Activated naive CD4-positive, alpha-beta T cell treated with anti-CD3 and anti-CD28 coated beads, Interleukin-2, amount 10 ng/mL, durations not matched to agents 7 days and 5 days (primary cell): ENCODE results near the gene MYH11.

Source experiments
- CTCF ChIA-PET: fragments of 350-600 bp; sonication (Branson Sonifier 250); formaldehyde crosslinking; loops from one replicate; lab custom pipeline; 2021; ENCODE audit warnings: antibody characterized with exemption; lab: Charles Lee
- DNase-seq: peaks from one replicate; pipeline ENCODE4 v3.0.0-alpha.2; 2020
- H3K27ac Mint-ChIP-seq: one replicate; pipeline ENCODE4 v1.8.0; 2021; ENCODE audit warnings: mild to moderate bottlenecking, moderate library complexity, mixed read lengths
- H3K27me3 Mint-ChIP-seq: one replicate; pipeline ENCODE4 v1.8.0; 2021; ENCODE audit warnings: mild to moderate bottlenecking, mixed read lengths
- H3K36me3 Mint-ChIP-seq: one replicate; pipeline ENCODE4 v1.8.0; 2021; ENCODE audit warnings: mixed read lengths
- H3K4me1 Mint-ChIP-seq: one replicate; pipeline ENCODE4 v1.8.0; 2021; ENCODE audit warnings: mixed read lengths
- H3K4me3 Mint-ChIP-seq: one replicate; pipeline ENCODE4 v1.8.0; 2021; ENCODE audit warnings: mild to moderate bottlenecking, moderate library complexity, mixed read lengths
- H3K9me3 Mint-ChIP-seq: one replicate; pipeline ENCODE4 v1.8.0; 2021; ENCODE audit warnings: mixed read lengths

The MYH11 gene

DNA sequence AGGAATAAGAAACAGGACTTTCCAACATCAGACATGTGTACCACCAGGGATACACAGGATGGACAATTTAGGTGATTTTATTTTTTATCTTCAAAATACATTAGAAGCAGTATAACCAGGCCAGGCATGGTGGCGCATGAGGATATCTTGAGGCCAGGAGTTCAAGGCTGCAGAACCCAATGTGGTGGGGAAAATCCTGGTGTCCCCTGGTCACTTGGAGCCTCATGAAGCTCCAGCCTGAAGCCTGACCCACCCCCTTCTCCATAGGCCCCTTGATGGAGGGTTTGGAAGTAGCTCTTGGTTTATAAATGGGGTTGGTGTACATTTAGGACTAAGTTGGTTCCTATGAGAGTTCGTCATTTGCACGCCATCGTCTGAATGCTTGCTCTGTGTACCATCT, 88.6 kb downstream of the MYH11 start:
- CTCF ChIA-PET, result no interaction called here
- Mint-ChIP-seq H3K36me3 (no peaks in the 10 kb centered on the region), H3K4me3 (no peak overlapping the region), H3K4me1 (no peaks in the 10 kb centered on the region), H3K27me3 (no peaks in the 10 kb centered on the region), H3K9me3 (no peaks in the 10 kb centered on the region), H3K27ac (no peak overlapping the region)
- no peak for DNase-seq

DNA sequence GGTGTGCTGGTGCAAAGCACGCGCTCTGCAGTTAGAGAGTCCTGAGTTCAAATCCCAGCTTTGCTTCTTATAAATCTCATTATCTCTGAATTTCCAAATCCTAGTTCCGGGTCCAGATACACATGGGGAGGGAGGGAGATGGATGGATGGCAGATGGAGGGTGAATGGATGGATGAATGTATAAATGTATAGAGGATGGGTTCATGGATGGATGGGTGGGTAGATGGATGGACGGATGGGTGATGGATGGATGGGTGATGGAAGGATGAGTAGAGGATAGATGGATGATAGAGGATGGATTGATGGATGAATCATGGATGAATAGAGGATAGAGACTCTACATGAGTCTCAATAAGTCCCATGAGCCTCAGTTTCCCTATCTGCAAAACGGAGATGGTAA, 89.9 kb downstream of the MYH11 start:
- Mint-ChIP-seq H3K27ac (no peak overlapping the region), H3K4me1 (no peaks in the 10 kb centered on the region), H3K36me3 (no peaks in the 10 kb centered on the region), H3K9me3 (no peaks in the 10 kb centered on the region), H3K27me3 (no peaks in the 10 kb centered on the region), H3K4me3 (no peak overlapping the region)
- DNase-seq, result no peak
- CTCF ChIA-PET, result interaction anchor here (0.6 to 2.1 kb wide), 4 partner anchors 55 to 420 kb away, joined by 3 to 11 read pairs (median 8); no protein-coding TSS in a partner anchor

DNA sequence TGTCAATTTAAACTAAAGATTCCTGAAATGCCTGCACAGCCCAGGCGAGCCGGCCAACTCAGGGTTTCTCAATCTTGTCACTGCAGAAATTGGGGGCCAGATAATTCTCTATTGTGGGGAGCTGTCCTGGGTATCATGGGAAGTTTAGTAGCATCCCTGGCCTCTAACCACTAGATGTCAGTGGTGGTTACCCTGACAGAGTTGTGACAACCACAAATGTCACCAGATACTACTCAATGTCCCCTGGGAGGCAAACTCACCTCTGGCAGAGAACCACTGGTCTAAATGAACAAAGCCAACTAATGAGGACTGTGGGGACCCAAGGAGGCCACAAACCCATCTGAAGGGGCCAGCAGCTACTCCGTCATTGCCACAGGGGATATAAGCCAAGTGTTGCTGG, 90.9 kb downstream of the MYH11 start:
- DNase-seq, result peak; percentile 54
- Mint-ChIP-seq H3K27ac (no peak overlapping the region), H3K9me3 (no peaks in the 10 kb centered on the region), H3K27me3 (no peaks in the 10 kb centered on the region), H3K4me3 (no peak overlapping the region), H3K4me1 (no peaks in the 10 kb centered on the region), H3K36me3 (no peaks in the 10 kb centered on the region)
- CTCF ChIA-PET, result interaction anchor here (0.7 to 2.1 kb wide), 9 partner anchors 7 to 425 kb away, joined by 3 to 11 read pairs (median 4); no protein-coding TSS in a partner anchor

DNA sequence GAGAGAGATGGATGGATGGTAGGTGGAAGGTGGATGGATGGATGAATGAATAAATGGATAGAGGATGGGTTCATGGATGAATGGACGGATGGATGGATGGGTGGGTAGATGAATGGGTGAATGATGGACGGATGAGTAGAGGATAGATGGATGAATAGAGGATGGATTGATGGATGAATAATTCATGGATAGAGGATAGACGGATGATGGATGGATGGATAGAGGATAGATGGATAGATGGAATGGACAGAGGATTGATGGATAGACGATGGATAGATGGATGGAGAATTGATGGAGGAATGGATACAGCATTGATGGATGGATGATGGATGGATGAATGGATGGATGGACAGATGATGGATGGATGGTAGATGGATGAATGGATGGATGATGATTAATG, 91.7 kb downstream of the MYH11 start:
- Mint-ChIP-seq H3K4me3 (no peak overlapping the region), H3K4me1 (no peaks in the 10 kb centered on the region), H3K27ac (no peak overlapping the region), H3K9me3 (no peaks in the 10 kb centered on the region), H3K27me3 (no peaks in the 10 kb centered on the region), H3K36me3 (no peaks in the 10 kb centered on the region)
- no peak for DNase-seq
- CTCF ChIA-PET, result interaction anchor here (0.8 to 2.1 kb wide), 9 partner anchors 8 to 425 kb away, joined by 3 to 11 read pairs (median 4); no protein-coding TSS in a partner anchor

DNA sequence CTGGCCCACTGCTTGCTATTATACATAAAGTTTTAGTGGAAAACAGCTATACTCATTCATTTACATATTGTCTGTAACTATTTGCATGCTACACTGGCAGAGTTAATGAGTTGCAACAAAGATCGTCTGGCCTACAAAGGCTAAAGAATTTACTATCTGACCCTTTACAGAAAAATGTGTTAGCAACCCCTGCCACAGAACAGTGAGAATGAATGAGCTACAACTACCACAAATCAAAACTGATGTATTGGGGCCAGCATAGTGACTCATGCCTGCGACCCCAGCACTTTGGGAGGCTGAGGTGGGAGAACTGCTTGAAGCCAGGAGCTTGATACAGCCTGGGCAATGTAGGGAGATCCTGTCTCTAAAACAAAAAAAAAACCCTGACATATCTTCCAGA, 92.7 kb downstream of the MYH11 start:
- H3K36me3 Mint-ChIP-seq, result no peaks in the 10 kb centered on the region
- no peaks in the 10 kb centered on the region for H3K9me3 Mint-ChIP-seq
- CTCF ChIA-PET, result interaction anchor here (1.0 to 1.6 kb wide), 5 partner anchors 32 to 430 kb away, joined by 3 to 5 read pairs (median 3); no protein-coding TSS in a partner anchor
- H3K27me3 Mint-ChIP-seq, result no peaks in the 10 kb centered on the region
- no peak overlapping the region for H3K27ac Mint-ChIP-seq
- H3K4me1 Mint-ChIP-seq, result no peaks in the 10 kb centered on the region
- DNase-seq, result no peak
- H3K4me3 Mint-ChIP-seq, result no peak overlapping the region

DNA sequence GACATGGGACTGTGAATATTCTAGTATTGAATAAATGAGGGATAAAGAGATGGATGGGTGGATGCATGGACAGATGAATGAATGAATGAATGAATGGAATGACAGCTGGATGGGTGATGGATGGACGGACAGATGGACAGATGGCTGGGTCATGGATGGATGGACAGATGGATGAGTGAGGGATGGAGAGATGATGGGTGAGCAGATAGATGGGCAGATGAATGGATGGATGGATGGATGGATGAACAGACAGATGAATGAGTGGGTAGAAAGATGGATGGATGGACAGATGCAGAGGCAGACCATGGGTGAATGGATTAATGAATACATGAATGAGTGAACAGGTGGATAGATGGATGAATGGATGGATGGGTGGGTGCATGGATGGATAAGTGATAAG, 96.7 kb downstream of the MYH11 start:
- H3K27me3 Mint-ChIP-seq, result peaks cover 10% of the 10 kb centered on the region
- H3K4me1 Mint-ChIP-seq, result no peaks in the 10 kb centered on the region
- no peak overlapping the region for H3K4me3 Mint-ChIP-seq
- DNase-seq, result no peak
- no peak overlapping the region for H3K27ac Mint-ChIP-seq
- H3K36me3 Mint-ChIP-seq, result no peaks in the 10 kb centered on the region
- CTCF ChIA-PET, result interaction anchor here (1.4 to 1.6 kb wide), 2 partner anchors 62 to 434 kb away, joined by 3 to 7 read pairs; no protein-coding TSS in a partner anchor
- no peaks in the 10 kb centered on the region for H3K9me3 Mint-ChIP-seq

DNA sequence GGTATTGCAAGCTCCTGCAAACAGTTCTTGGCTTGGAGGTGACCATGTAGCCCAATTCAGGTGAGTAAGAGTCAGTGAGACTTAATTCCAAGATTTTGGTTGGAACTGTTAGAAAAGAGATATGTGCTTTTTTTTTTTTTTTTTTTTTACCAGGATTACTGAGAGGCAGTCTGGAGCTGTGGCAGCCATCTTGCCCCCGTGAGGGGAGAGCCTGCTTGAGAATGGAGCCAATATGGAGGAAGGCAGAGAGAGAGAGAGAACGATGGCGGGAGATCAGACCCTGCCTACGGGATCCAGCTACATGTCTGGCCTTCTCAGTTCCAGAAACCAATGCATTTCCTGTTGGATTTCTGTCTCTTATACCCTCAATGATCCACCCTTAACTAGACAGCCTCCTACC, 97.8 kb downstream of the MYH11 start:
- no peaks in the 10 kb centered on the region for H3K9me3 Mint-ChIP-seq
- H3K4me3 Mint-ChIP-seq, result no peak overlapping the region
- no peak overlapping the region for H3K27ac Mint-ChIP-seq
- no peaks in the 10 kb centered on the region for H3K36me3 Mint-ChIP-seq
- CTCF ChIA-PET, result interaction anchor here (0.8 kb wide), 1 partner anchor 369 kb away, joined by 3 read pairs; no protein-coding TSS in a partner anchor
- H3K4me1 Mint-ChIP-seq, result no peaks in the 10 kb centered on the region
- peaks cover 10% of the 10 kb centered on the region for H3K27me3 Mint-ChIP-seq
- no peak for DNase-seq

DNA sequence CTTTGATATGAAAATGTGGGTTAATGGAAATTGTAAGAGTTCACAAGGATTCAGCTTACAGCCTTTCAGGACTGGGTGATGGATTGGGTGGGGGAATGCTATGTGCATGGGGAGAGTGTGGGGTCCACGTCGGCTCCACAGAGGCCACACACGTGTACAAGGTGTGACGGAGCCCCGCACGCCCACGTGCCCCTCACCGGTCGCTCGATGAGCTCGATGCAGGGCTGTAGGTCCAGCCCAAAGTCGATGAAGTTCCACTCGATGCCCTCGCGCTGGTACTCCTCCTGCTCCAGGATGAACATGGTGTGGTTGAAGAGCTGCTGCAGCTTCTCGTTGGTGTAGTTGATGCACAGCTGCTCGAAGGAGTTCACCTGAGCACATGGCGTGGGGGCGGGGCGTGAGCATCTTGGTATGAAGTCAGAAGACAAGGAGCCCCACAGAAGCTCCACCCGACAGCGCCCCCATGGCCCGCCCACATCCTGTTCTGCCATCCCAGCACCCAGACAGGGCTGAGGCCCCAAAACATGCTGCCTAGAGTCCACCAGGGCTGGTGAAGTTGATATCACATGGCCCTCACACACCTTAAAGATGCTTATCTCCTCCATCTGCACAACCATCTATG, 99.1 kb downstream of the MYH11 start:
- CTCF ChIA-PET, result interaction anchor here (0.9 to 1.0 kb wide), 2 partner anchors 9 to 304 kb away, joined by 3 to 4 read pairs; no protein-coding TSS in a partner anchor
- peak; percentile 48 for DNase-seq
- H3K27me3 Mint-ChIP-seq, result peaks cover 10% of the 10 kb centered on the region

DNA sequence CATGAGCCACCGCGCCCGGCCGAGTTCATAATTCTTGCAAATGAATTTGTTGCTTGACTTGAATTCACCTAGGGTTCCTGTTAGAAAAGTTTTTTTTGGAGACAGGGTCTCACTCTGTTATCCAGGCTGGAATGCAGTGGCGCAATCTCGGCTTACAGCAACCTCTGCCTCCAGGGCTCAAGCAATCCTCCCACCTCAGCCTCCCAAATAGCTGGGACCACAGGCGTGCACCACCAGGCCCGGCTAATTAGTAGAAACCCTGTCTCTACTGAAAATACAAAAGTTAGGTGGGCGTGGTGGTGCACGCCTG, 99.8 kb downstream of the MYH11 start:
- CTCF ChIA-PET, result interaction anchor here (1.0 to 1.7 kb wide), 4 partner anchors 8 to 370 kb away, joined by 3 to 4 read pairs (median 4); no protein-coding TSS in a partner anchor
- Mint-ChIP-seq H3K27ac (no peak overlapping the region), H3K4me1 (no peaks in the 10 kb centered on the region), H3K9me3 (no peaks in the 10 kb centered on the region), H3K4me3 (no peak overlapping the region), H3K27me3 (peaks cover 10% of the 10 kb centered on the region), H3K36me3 (no peaks in the 10 kb centered on the region)
- no peak for DNase-seq

More for the DNA sequence above, 99.1 kb downstream of the MYH11 start:
- no peaks in the 10 kb centered on the region for H3K9me3 Mint-ChIP-seq
- H3K4me3 Mint-ChIP-seq, result no peak overlapping the region
- no peaks in the 10 kb centered on the region for H3K4me1 Mint-ChIP-seq
- H3K27ac Mint-ChIP-seq, result no peak overlapping the region
- no peaks in the 10 kb centered on the region for H3K36me3 Mint-ChIP-seq

DNA sequence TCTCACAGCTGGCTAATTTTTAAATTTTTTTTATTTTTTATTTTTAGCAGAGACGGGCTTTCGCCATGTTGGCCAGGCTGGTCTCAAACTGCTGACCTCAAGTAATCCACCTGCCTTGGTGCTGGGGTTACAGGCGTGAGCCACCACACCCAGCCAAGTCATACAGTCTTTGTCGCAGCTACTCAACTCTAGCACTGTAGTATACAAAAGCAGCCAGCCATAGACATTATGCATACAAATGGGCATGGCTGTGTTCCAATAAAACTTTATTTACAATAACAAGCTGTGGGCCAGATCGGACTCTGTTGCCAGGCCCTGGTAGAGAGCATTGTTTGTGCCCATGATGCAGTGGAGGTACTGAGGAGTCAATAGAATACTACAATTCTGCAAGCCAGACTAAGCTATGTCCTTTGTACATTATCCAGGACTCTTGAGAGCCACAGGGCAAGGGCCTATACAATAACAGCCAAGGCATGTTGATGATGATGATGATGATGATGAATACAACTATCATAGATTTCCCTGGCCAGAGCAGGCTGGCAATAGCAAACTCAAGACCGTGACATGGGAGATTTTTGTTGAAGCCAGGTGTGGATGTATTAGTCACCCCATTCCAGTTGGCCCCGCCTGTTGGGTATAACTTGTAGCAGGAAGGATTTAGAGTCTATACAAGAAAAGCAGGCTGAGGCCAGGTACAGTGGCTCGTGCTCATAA, 101.8 kb downstream of the MYH11 start:
- CTCF ChIA-PET, result interaction anchor here (1.6 to 2.3 kb wide), 3 partner anchors 9 to 432 kb away, joined by 4 to 17 read pairs (median 4); no protein-coding TSS in a partner anchor

DNA sequence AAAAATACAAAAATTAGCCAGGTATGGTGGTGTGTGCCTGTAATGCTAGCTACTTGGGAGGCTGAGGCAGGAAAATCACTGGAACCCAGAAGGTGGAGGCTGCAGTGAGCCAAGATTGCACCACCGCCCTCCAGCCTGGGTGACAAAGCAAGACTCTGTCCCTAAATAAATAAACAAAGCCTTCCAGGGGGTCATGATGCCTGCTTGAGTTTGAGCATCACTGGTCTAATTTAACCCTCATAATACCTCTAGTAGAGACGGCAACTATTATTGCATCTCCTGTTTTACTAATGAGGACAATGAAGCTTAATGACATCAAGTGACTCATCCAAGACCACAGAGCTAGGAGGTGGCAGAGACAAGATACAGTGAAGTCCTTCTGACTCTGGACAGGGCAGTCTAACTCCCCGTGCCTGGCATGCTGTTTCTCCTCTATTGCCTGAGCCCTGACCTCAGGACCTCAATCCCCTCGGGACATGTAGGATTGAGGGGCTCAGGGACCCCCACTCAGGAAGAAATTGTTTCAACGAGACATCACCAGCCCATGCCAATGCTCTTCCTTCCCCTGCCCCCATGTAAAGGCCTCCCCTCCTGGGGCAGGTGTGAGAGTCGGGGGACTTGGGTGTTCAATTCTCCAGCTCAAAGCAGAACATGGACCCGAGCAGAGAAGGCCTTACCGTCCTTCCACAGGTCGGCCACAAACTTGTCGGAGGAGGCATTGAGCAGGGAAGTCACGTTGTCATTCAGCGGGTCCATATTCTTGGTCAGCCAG, 103.9 kb downstream of the MYH11 start:
- DNase-seq, result no peak
- Mint-ChIP-seq H3K4me3 (no peak overlapping the region), H3K27ac (no peak overlapping the region), H3K9me3 (no peaks in the 10 kb centered on the region), H3K27me3 (peaks cover 10% of the 10 kb centered on the region), H3K36me3 (no peaks in the 10 kb centered on the region), H3K4me1 (no peaks in the 10 kb centered on the region)
- CTCF ChIA-PET, result no interaction called here

More for the DNA sequence above, 101.8 kb downstream of the MYH11 start:
- H3K9me3 Mint-ChIP-seq, result no peaks in the 10 kb centered on the region
- H3K36me3 Mint-ChIP-seq, result no peaks in the 10 kb centered on the region
- no peak overlapping the region for H3K27ac Mint-ChIP-seq
- no peak overlapping the region for H3K4me3 Mint-ChIP-seq
- H3K4me1 Mint-ChIP-seq, result no peaks in the 10 kb centered on the region
- H3K27me3 Mint-ChIP-seq, result peaks cover 10% of the 10 kb centered on the region
- DNase-seq, result no peak

DNA sequence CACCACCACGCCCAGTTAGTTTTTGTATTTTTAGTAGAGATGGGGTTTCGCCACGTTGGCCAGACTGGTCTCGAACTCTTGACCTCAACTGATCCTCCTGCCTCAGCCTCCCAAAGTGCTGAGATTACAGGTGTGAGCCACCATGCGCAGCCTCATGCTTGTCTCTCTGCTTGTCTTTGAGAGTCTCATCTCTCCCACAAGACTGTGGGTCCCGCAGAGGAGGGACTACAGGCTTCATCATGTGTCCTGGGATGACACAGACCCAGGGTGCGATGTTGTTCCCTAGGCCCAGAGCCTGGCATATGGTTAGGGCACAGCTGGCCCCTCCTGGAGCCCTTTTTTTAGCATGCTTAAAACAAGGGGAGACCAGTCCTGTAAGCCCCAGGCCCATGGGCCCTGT, 104.9 kb downstream of the MYH11 start:
- CTCF ChIA-PET, result no interaction called here
- peaks cover 10% of the 10 kb centered on the region for H3K27me3 Mint-ChIP-seq
- H3K36me3 Mint-ChIP-seq, result no peaks in the 10 kb centered on the region
- no peak overlapping the region for H3K4me3 Mint-ChIP-seq
- no peak for DNase-seq
- H3K4me1 Mint-ChIP-seq, result no peaks in the 10 kb centered on the region
- no peaks in the 10 kb centered on the region for H3K9me3 Mint-ChIP-seq
- H3K27ac Mint-ChIP-seq, result no peak overlapping the region

DNA sequence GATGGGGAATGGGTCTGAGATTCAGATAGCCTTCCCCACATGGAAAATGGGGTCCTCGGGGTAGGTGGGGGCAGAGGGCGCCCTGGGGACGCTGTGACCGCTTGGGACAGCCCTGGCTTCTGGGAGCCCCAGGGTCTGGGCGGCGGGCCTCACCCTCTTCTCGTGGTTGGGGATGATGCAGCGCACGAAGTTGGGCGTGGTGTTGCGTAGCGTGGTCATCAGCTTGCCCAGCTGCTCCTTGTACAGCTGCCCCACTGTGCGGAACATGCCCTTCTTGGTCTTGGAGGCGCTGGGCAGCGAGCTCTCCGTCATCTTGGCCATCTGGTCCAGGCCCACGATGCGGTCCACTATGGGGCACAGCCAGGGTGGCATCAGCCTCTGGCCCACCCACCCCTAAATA, 106.8 kb downstream of the MYH11 start:
- H3K36me3 Mint-ChIP-seq, result no peaks in the 10 kb centered on the region
- no peaks in the 10 kb centered on the region for H3K27me3 Mint-ChIP-seq
- CTCF ChIA-PET, result no interaction called here
- no peak for DNase-seq
- H3K4me1 Mint-ChIP-seq, result no peaks in the 10 kb centered on the region
- H3K9me3 Mint-ChIP-seq, result no peaks in the 10 kb centered on the region
- no peak overlapping the region for H3K27ac Mint-ChIP-seq
- no peak overlapping the region for H3K4me3 Mint-ChIP-seq

DNA sequence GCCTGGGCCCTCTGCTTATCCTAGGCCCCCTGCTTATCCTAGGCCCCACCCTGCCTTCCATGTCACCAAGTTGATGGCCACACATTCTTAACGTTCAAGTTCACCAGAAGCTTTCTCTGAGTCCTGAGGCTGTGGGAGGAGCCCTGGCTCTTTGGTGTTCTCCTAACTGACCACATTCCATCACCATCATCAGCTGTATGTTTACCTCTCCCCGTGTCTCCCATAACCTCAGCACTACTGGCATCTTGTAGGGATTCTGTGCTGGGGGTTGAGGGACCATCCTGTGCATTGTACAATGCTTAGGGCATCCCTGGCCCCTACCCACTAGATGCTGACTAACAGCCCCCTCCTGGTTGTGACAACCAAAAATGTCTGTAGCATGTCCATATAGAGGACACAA, 107.5 kb downstream of the MYH11 start:
- H3K4me1 Mint-ChIP-seq, result no peaks in the 10 kb centered on the region
- no peaks in the 10 kb centered on the region for H3K36me3 Mint-ChIP-seq
- CTCF ChIA-PET, result interaction anchor here (0.6 to 1.3 kb wide), 2 partner anchors 8 to 331 kb away, joined by 3 to 4 read pairs; no protein-coding TSS in a partner anchor
- H3K4me3 Mint-ChIP-seq, result no peak overlapping the region
- no peak overlapping the region for H3K27ac Mint-ChIP-seq
- DNase-seq, result no peak
- H3K27me3 Mint-ChIP-seq, result no peaks in the 10 kb centered on the region
- H3K9me3 Mint-ChIP-seq, result no peaks in the 10 kb centered on the region
